ENCODE data around the gene APCDD1L.
"Not testable (repeated sequence)": the region's sequence is repeated elsewhere in the genome, so short reads cannot be mapped to it uniquely, and the experiment has no call there.

The APCDD1L gene

DNA sequence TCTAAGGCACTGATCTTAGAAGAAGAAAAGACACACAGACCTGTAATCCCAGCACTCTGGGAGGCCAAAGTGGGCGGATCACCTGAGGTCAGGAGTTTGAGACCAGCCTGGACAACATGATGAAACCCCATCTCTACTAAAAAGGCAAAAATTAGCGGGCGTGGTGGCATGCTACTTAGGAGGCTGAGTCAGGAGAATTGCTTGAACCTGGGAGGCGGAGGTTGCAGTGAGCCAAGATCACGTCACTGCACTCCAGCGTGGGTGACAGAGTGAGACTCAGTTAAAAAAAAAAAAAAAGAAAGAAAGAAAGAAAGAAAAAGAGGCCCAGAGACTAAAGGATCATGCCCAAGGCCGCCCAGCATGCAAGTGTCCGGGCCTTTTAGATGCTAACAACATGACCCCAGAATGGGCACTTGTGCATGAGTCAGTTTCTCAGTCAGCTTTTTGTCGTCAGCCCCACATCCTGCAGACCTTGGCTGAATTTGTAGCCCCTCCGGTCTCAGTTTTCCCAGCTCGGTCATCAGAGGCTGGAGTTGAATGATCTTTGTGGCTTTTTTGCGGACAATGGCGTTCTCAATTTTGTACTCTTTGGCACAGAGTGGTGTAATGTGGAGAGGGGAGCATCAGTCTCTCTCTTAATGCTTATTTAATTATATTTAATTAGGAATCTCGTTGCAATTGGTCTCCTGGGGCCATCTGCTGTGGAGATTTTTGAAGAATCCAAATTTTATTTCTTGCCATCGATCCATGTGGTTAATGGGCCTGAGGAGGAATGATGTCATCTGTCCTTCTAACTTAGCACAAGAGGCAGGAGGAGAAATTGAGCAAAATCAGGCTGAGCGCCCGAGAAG, 30.6 kb upstream of the APCDD1L start:
- no peak for DNase-seq (ENCODE audit: low read depth in 2 of 2)

DNA sequence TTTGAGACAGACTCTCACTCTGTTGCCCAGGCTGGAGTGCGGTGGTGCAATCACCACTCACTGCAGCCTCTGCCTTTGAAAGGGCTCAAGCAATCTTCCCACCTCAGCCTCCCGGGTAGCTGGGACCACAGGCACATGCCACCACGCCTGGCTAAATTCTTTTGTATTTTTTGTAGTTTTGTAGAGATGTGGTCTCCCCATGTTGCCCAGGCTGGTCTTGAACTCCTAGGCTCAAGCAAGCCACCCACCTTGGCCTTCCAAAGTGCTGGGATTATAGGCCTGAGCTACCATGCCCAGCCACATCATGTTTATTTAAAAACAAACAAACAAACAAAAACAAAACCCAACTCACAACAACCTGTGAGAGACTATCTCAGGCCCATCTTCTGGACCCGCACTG, 29.7 kb upstream of the APCDD1L start:
- DNase-seq (ENCODE audit: low read depth in 2 of 2), result no peak

DNA sequence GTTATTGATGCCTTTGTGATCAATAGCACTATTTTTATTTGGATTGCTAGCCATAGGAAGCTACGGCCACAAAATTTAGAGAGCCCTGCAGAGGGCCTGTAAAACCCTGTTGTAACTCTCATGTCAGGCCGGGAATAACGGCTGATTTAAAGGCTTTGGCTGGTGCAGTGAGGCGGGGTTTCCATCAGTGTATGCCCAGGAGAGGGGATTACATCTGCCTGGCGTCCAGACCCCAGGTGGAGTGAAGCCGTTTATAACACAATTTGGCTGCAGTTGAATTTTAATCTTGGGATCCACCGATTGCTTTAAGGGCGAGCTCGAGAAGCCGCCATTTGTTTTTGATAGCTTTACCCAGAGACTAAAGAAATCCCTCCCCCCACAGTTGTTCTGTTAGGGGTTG, 29.1 kb upstream of the APCDD1L start:
- no peak for DNase-seq (ENCODE audit: low read depth in 2 of 2)

- DNase-seq (ENCODE audit: low read depth in 2 of 2), result no peak
These were observed 28.1 kb upstream of the APCDD1L start for GRCh38 chr20:58543274-58543673.

DNA sequence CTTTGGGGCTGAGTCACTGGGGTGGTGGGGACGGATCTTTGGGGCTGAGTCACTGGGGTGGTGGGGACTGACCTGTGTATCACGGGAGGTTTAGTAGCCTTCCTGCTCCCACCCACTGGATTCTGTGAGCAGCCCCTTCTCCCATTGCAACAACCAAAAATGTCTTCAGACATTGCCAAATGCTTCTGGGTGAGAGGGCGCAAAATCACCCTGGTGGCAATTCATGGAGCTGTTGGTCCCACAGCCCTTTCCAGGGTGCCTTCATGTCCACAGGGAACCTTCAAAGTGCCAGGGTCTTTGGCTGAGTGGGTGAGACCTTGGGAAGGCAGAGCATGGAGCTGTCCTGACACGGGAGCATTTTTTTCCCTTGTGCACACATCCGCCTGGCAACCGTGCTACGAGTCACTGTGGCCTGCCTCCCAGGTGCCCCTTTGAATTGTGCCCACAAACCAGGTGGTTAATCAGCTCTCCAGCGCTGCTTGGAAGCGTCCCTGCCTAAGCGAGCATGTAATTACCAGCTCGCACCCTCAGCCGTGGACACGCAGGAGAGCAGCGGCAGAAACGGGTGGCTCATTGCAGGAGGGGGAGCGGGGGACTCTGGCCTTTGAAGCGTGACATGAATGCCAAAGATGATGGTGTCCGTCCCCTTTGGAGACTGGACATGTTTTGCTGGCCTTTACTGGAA, 27.4 kb upstream of the APCDD1L start:
- DNase-seq (ENCODE audit: low read depth in 2 of 2), result no peak

DNA sequence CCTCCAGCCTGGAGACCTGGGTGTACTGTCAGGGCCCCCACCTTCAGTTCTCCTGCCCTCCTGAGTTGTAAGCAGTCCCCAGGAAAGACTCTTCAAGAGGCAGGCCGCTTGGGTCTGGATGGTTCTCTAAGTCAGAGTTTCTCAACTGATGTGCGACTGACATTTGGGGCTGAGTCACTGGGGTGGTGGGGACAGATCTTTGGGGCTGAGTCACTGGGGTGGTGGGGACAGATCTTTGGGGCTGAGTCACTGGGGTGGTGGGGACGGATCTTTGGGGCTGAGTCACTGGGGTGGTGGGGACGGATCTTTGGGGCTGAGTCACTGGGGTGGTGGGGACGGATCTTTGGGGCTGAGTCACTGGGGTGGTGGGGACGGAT, 26.8 kb upstream of the APCDD1L start:
- not testable (repeated sequence) for DNase-seq (ENCODE audit: low read depth in 2 of 2)

DNA sequence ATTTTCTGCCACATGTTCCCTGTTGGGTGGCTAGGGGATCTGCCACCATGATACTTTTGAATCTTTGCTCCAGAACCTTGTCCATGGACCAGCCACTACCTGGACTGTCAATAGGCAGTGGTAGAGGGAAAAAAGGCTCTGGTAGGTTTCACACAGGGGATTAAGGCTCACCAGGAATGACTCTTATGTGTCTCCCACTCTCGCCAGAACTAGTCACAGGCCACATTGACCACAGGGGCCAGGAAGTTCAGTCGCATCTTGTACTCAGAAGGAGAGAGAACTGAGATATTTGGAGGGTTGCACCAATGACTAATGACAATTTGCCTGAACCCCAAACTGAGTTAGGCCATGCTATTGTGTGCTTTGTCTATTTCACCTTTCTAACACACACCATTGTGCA, 23.6 kb upstream of the APCDD1L start:
- DNase-seq (ENCODE audit: low read depth in 2 of 2), result no peak

DNA sequence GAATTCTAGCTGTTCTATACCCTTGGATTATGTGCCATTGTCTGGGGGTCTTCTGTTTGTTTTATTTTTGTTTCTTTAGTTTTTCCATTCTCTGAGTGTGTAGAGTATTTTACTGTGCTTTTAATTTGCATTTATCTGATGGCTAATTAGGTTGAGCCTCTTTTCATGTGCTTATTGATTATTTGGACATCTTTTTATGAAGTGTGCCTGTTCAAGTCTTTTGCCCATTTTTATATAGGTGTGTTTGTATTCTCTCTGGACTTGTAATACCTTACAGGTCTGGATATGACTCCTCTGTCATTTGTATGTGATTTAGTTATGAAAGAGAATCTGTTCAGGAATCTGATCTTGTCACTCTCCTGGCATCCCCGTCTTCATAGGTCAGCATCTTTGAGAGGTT, 22.6 kb upstream of the APCDD1L start:
- no peak for DNase-seq (ENCODE audit: low read depth in 2 of 2)

GRCh38 chr20:58536289-58536688, 21.1 kb upstream of the APCDD1L start:
- no peak for DNase-seq (ENCODE audit: low read depth in 2 of 2)

DNA sequence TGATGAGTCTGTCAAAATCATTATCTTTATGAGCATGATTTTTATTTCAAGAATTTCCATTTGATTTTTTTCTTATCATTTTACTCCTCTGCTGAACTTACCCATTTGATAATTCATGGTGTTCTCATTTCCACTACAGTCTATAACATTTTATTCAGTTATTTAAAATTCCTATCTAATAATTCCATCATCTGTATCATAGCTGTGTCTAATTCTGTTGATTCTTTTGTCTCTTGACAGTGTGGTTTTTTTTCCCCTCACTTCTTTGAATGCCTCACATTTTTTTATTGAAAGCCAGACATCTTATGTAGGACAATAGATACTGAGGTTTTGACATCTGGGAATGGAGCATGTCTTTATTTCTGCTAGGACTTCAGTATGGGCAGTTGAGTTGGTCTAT, 16.5 kb upstream of the APCDD1L start:
- no peak for DNase-seq (ENCODE audit: low read depth in 2 of 2)

GRCh38 chr20:58531063-58531462, 15.9 kb upstream of the APCDD1L start:
- no peak for DNase-seq (ENCODE audit: low read depth in 2 of 2)

DNA sequence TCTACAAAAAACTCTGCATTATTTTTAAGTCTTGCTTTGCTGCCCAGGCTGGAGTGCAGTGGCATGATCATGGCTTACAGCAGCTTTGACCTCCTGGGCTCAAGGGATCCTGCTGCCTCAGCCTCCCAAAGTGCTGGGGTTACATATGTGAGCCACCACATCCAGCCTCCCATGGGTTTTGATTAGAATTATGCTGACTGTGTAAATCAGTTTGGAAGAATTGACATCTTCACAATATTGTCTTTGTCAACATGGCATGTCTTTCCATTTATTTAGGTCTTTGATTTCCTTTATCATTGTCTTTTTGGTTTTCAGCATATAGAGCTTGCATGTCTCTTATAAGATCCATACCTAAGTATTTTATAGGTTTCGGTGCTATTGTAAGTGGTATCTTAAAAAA, 13.2 kb upstream of the APCDD1L start:
- no peak for DNase-seq (ENCODE audit: low read depth in 2 of 2)

- no peak for DNase-seq (ENCODE audit: low read depth in 2 of 2)
These were observed 11.2 kb upstream of the APCDD1L start for GRCh38 chr20:58526411-58526810.

- peak; percentile 35 to 39 for DNase-seq (ENCODE audit: low read depth in 2 of 2)
These were observed 9.6 kb upstream of the APCDD1L start for GRCh38 chr20:58524814-58525213.

- peak; percentile 58 to 62 for DNase-seq (ENCODE audit: low read depth in 2 of 2)
These were observed 8.7 kb upstream of the APCDD1L start for GRCh38 chr20:58523971-58524315.

- no peak for DNase-seq (ENCODE audit: low read depth in 2 of 2)
These were observed 8.1 kb upstream of the APCDD1L start for GRCh38 chr20:58523072-58523970.

GRCh38 chr20:58522666-58523065, 7.5 kb upstream of the APCDD1L start:
- DNase-seq (ENCODE audit: low read depth in 2 of 2), result no peak

DNA sequence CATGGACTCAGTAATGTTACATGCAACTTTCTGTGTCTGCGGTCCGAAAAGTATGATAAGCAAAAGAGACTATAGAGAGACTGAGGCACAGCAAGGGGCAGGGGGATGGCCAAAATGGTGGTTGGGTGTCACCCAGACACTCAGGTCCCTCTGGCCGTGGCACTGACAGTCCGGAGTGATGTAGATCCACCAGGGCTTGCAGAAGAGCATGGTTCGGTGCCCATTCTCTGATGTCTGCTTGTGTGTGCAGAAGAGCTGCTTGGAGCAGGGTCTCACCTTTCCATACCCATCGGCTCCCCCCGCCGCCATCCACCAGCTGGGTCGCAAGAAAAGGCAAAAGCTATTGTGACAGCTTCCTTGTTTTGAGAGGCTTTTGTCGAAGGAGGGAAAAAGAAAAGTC, 6.6 kb upstream of the APCDD1L start:
- no peak for DNase-seq (ENCODE audit: low read depth in 2 of 2)

DNA sequence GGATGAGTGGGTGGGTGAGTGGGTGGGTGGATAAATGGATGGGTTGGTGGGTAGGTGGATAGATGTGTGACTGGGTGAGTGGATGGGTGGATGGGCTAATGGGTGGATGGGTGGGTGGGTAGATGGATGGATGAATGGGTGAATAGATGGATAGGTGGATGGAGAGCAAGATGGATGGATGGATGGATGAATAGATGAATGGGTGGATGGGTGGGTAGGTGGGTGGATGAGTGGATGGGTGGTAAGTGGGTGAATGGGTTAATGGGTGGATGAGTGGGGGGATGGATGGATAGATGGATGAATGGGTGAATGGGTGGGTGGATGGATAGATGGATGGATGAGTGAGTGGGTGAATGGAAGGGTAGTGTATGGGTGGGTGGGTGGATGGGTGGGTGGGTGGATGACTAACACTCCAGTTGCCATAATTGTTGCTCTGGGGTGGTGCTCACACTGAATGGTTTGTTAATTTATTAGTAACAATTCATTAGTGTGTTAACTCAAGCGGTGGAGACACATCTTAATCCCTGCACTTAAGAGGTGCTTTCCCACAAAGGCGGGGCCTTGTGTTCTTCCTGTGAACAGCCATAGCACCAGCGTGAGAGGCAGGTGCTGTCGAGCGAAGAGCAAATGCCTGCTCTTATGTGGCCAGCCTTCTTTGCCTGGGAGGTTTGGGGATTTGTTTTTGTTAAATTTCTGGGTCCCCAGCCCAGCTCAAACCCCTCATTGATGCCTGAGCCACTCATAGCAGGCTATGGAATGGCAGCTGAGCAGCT, 4.9 kb upstream of the APCDD1L start:
- DNase-seq (ENCODE audit: low read depth in 2 of 2), result no peak

DNA sequence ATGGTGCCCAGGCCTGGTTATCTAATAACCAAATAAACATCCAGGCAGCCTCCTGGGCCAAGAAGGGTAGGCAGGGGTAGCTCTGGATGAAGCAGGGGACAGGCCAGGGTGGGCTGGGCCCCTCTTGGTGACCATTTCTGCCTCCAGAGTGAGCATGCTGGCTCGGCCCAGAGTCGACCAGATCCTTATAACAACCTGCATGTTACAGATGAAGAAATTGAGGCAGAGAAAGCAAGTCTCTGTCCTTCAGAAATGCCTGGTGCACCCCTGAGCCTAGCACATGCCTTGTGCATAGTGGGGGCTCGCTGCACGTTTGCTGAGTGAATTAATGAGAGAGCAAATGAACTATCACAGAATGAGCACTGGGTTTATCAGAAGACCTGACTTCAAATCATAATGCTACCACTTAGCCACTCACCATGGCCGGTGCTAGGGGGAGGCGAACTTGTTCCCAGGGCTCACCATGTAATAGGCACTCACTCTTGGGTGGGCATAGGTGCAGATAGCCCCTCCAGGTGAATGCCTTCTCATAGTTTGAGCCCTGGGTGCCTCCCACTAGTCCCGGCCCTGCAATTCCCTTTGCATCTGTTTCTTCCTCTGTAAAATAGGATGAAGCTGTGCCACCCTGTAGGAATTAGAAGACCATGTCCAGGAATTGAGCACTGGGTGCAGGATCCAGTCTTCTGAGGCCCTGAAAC, 3.8 kb upstream of the APCDD1L start:
- DNase-seq (ENCODE audit: low read depth in 2 of 2), result no peak

- no peak for DNase-seq (ENCODE audit: low read depth in 2 of 2)
These were observed 3.2 kb upstream of the APCDD1L start for GRCh38 chr20:58518387-58518786.
